RWPE1 (cell line): ENCODE data around the gene SRRM2.

Experiments
- CTCF ChIA-PET: fragments of 350-600 bp; sonication (Branson Sonifier 250); formaldehyde crosslinking; extraction: SDS; loops from one replicate; lab custom pipeline; 2021; lab: Yijun Ruan, JAX
- POLR2A ChIA-PET: fragments of 400-600 bp; formaldehyde crosslinking; extraction: SDS; loops from one replicate; lab custom pipeline; 2020; ENCODE audit warnings: antibody characterized with exemption; ENCODE audit not compliant: low non-redundant PET; lab: Yijun Ruan, JAX
- DNase-seq: peaks from one replicate; pipeline ENCODE4 v3.0.0; 2012; ENCODE audit warnings: low spot score
- H3K27ac ChIP-seq: fragments of 450-650 bp; 2 replicates; pipeline ENCODE4 v1.5.1; 2017
- CTCF ChIP-seq: fragments of 450-650 bp; conservative IDR thresholded peaks from 2 replicates; pipeline ENCODE4 v1.5.1; 2017; ENCODE audit warnings: low read depth, mild to moderate bottlenecking

The SRRM2 gene

GRCh38 chr16:2777903-2778629 is 25.6 kb downstream of the SRRM2 start:
- CTCF ChIA-PET: interaction anchor here (0.6 to 1.4 kb wide), 5 partner anchors 20 to 434 kb away, joined by 3 to 9 read pairs (median 4); no protein-coding TSS in a partner anchor
- DNase-seq: no peak

GRCh38 chr16:2778630-2778958 is 26.2 kb downstream of the SRRM2 start:
- peak overlapping the region; percentile 93 for H3K27ac ChIP-seq
- no peak for TF ChIP-seq CTCF
- POLR2A ChIA-PET: interaction anchor here (1.0 to 2.2 kb wide), 5 partner anchors 10 to 90 kb away, joined by 3 to 11 read pairs (median 4); no protein-coding TSS in a partner anchor
- DNase-seq: no peak
- CTCF ChIA-PET: interaction anchor here (0.6 to 1.4 kb wide), 4 partner anchors 29 to 434 kb away, joined by 3 to 9 read pairs (median 4); no protein-coding TSS in a partner anchor

More at GRCh38 chr16:2777903-2778629, 25.6 kb downstream of the SRRM2 start:
- peak overlapping the region; percentile 93 for H3K27ac ChIP-seq
- TF ChIP-seq CTCF: no peak
- POLR2A ChIA-PET: interaction anchor here (1.0 to 2.2 kb wide), 5 partner anchors 9 to 91 kb away, joined by 3 to 11 read pairs (median 4); no protein-coding TSS in a partner anchor

GRCh38 chr16:2779151-2779920 is 26.9 kb downstream of the SRRM2 start:
- CTCF ChIA-PET: interaction anchor here (1.3 to 1.4 kb wide), 2 partner anchors 89 to 95 kb away, joined by 4 to 9 read pairs; no protein-coding TSS in a partner anchor

GRCh38 chr16:2779978-2780898 is 27.8 kb downstream of the SRRM2 start:
- TF ChIP-seq CTCF: no peak
- ChIA-PET CTCF (no interaction called here), POLR2A (interaction anchor here (0.7 kb wide), 1 partner anchor 76 kb away, joined by 3 read pairs; no protein-coding TSS in a partner anchor)
- peak overlapping the region; percentile 93; the same call in 1 of the 2 replicates for H3K27ac ChIP-seq
- no peak for DNase-seq

More at GRCh38 chr16:2779151-2779920, 26.9 kb downstream of the SRRM2 start:
- DNase-seq: no peak
- no peak for TF ChIP-seq CTCF
- peak overlapping the region; percentile 93 for H3K27ac ChIP-seq
- POLR2A ChIA-PET: interaction anchor here (0.7 to 2.2 kb wide), 2 partner anchors 11 to 76 kb away, joined by 3 to 11 read pairs; no protein-coding TSS in a partner anchor

GRCh38 chr16:2782583-2783351 is 30.3 kb downstream of the SRRM2 start:
- no peak for DNase-seq
- ChIA-PET POLR2A (no interaction called here), CTCF (interaction anchor here (0.9 kb wide), 1 partner anchor 18 kb away, joined by 3 read pairs; no protein-coding TSS in a partner anchor)
- H3K27ac ChIP-seq: 0 out of 2 replicates have a peak overlapping the region, but pooled peaks have one; percentile 6
- TF ChIP-seq CTCF: no peak
